Stimulated activated CD4-positive, alpha-beta T cell treated with anti-CD3 and anti-CD28 coated beads, Interleukin-4, amount 100 ng/mL, for 24 hours (primary cell): Measurements from ENCODE around the gene RNF207.

Source experiments
- DNase-seq: peaks from one replicate; pipeline ENCODE4 v3.0.0-alpha.2; 2020

The RNF207 gene

DNA sequence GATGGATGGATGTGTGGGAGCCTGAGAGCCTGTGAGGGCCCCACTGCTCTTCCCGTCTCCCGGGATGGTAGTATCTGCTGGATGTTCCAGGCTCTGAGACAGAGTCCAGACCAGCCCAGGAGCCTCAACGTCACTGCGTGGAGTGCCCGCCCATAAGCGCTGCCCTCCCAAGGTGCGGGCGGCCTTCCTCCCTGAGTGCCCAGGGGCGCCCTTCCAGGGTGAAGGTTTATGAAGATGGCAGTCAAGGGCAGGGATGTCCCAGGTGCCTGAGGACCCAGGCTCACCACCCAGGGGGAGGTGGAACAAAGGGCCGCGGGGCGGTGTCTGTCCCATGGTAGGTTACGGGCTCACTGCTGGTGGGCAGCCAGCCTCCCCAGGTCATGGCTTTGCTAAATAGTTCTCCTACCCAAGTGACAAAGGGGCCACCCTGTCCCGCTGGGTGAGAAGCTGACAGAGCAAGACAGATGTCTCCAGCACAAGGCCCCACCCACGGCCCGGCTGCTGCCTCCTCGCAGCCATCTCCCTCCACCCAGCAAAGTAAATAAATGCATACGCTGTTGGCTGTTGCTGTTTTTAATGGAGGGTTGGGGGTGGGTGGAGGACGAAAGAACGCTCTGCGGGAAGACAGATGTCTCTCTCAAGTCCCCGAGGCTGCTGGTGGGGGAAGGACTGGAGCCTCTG, 63.9 kb downstream of the RNF207 start:
- no peak for DNase-seq

- no peak for DNase-seq
These were observed 64.5 kb downstream of the RNF207 start for GRCh38 chr1:6270401-6270800.
